Right kidney (tissue), 9 donors: ENCODE data around the gene MANEA.
"Not testable (repeated sequence)": the region's sequence is repeated elsewhere in the genome, so short reads cannot be mapped to it uniquely, and the experiment has no call there.

Experiments used
- DNase-seq: peaks from one replicate; pipeline ENCODE4 v3.0.0-alpha.2; 2016
- long read RNA-seq, 8 donors: transcript quantifications; one replicate each; lab custom pipeline, GENCODE V29; 2026

MANEA gene
- long read RNA-seq, donor 1, full-length matches to known transcripts: 9 of 9 reads
- long read RNA-seq, donor 1, partial matches to known transcripts: 0 of 9 reads
- long read RNA-seq, donor 1, other reads (novel, unspliced or antisense): 0 of 9 reads
- long read RNA-seq, donor 2, full-length matches to known transcripts: 8 of 8 reads
- long read RNA-seq, donor 2, partial matches to known transcripts: 0 of 8 reads
- long read RNA-seq, donor 2, other reads (novel, unspliced or antisense): 0 of 8 reads
- long read RNA-seq, donor 3, full-length matches to known transcripts: 10 of 10 reads
- long read RNA-seq, donor 3, partial matches to known transcripts: 0 of 10 reads
- long read RNA-seq, donor 3, other reads (novel, unspliced or antisense): 0 of 10 reads
- long read RNA-seq, donor 4, full-length matches to known transcripts: 18 of 18 reads
- long read RNA-seq, donor 4, partial matches to known transcripts: 0 of 18 reads
- long read RNA-seq, donor 4, other reads (novel, unspliced or antisense): 0 of 18 reads
- long read RNA-seq, donor 5, full-length matches to known transcripts: 6 of 6 reads
- long read RNA-seq, donor 5, partial matches to known transcripts: 0 of 6 reads
- long read RNA-seq, donor 5, other reads (novel, unspliced or antisense): 0 of 6 reads
- long read RNA-seq, donor 6, full-length matches to known transcripts: 14 of 14 reads
- long read RNA-seq, donor 6, partial matches to known transcripts: 0 of 14 reads
- long read RNA-seq, donor 6, other reads (novel, unspliced or antisense): 0 of 14 reads
- long read RNA-seq, donor 7, full-length matches to known transcripts: 14 of 19 reads
- long read RNA-seq, donor 7, partial matches to known transcripts: 5 of 19 reads
- long read RNA-seq, donor 7, other reads (novel, unspliced or antisense): 0 of 19 reads
- long read RNA-seq, donor 8, full-length matches to known transcripts: 10 of 16 reads
- long read RNA-seq, donor 8, partial matches to known transcripts: 6 of 16 reads
- long read RNA-seq, donor 8, other reads (novel, unspliced or antisense): 0 of 16 reads

- peak; percentile 97 for DNase-seq
Measured at GRCh38 chr6:95577304-95578105, at the start of gene MANEA. Gene MANEA, plus strand, starts transcription at chr6:95577535. Its CDS starts 8,905 bp downstream, at chr6:95586440.

- no peak for DNase-seq
Measured at GRCh38 chr6:95529762-95530161, 47.6 kb upstream of the MANEA start.

GRCh38 chr6:95530176-95530819, 47.0 kb upstream of the MANEA start:
- DNase-seq: no peak

GRCh38 chr6:95543798-95544197, 33.5 kb upstream of the MANEA start:
- no peak for DNase-seq

- DNase-seq: no peak
Measured at GRCh38 chr6:95544517-95545225, 32.7 kb upstream of the MANEA start.

- DNase-seq: no peak
Measured at GRCh38 chr6:95545226-95545625, 32.1 kb upstream of the MANEA start.

- no peak for DNase-seq
Measured at GRCh38 chr6:95545686-95546085, 31.6 kb upstream of the MANEA start.

GRCh38 chr6:95546148-95546547, 31.2 kb upstream of the MANEA start:
- DNase-seq: no peak

- no peak for DNase-seq
Measured at GRCh38 chr6:95547043-95547442, 30.3 kb upstream of the MANEA start.

- DNase-seq: no peak
Measured at GRCh38 chr6:95548188-95548786, 29.0 kb upstream of the MANEA start.

GRCh38 chr6:95551678-95552324, 25.5 kb upstream of the MANEA start:
- DNase-seq: no peak

- DNase-seq: no peak
Measured at GRCh38 chr6:95553880-95554279, 23.5 kb upstream of the MANEA start.

- DNase-seq: not testable (repeated sequence)
Measured at GRCh38 chr6:95560956-95561355, 16.4 kb upstream of the MANEA start.

- DNase-seq: no peak
Measured at GRCh38 chr6:95569560-95569959, 7.8 kb upstream of the MANEA start.

- no peak for DNase-seq
Measured at GRCh38 chr6:95572098-95572497, 5.2 kb upstream of the MANEA start.

- DNase-seq: no peak
Measured at GRCh38 chr6:95574811-95575210, 2.5 kb upstream of the MANEA start.

- DNase-seq: peak; percentile 31
Measured at GRCh38 chr6:95576218-95576997, 927 bp upstream of the MANEA start.

GRCh38 chr6:95576998-95577303, 384 bp upstream of the MANEA start:
- no peak for DNase-seq

GRCh38 chr6:95578106-95578410, 723 bp downstream of the MANEA start:
- no peak for DNase-seq

- no peak for DNase-seq
Measured at GRCh38 chr6:95581073-95581472, 3.7 kb downstream of the MANEA start.
